Esophagus squamous epithelium (tissue), 4 donors: ENCODE data around the gene ZNF211.

Experiments used
- CTCF ChIP-seq, 6 experiments: fragments of 450-650 bp in 4 of 6; fragments of 200-600 bp in 2 of 6; sonication (generic) in 2 of 6; IDR thresholded peaks; one replicate each; pipeline ENCODE4 v1.5.1; 2016 to 2019; ENCODE audit warnings: antibody characterized with exemption in 6 of 6, mild to moderate bottlenecking in 4 of 6, moderate library complexity in 4 of 6
- POLR2A ChIP-seq, 4 donors: fragments of 450-650 bp; IDR thresholded peaks; one replicate each; pipeline ENCODE4 v1.6.1; 2017; ENCODE audit warnings: antibody characterized with exemption in 4 of 4, mild to moderate bottlenecking in 4 of 4, moderate library complexity in 3 of 4

GRCh38 chr19:57643734-57644133 is 10.8 kb downstream of the ZNF211 start:
- TF ChIP-seq CTCF (IDR thresholded peaks at IDR 0.05) (no peak), POLR2A (IDR thresholded peaks at IDR 0.05) (no peak)
